Measurements from ENCODE around the gene PTPDC1.

The PTPDC1 gene

DNA sequence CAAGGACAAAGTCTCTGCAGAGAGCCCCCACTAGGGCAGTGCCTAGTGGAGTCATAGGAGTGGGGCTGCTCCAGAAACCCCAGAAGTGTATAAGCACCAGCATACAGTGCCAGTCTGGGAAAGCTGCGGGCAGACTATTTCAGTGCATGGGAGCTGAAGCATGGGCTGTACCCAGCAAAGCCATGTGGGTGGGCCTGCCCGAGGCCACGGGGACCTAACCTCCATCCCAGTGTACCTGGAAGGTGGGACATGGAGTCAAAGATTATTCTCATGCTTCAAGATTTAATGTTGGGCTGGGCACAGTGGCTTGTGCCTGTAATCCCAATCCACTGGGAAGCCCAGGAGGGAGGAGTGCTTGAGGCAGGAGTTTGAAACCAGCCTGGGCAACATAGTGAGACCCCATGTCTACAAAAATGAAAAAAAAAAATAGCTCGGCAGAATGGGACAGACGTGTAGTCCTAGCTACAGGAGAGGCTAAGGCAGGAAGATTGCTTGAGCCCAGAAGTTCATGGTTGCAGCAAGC, 36.7 kb downstream of the PTPDC1 start:
- no peak for TF ChIP-seq CTCF (IDR thresholded peaks at IDR 0.05; ENCODE audit: low read depth, low read length)
- no peak for TF ChIP-seq EZH2phosphoT487 (IDR thresholded peaks at IDR 0.05; ENCODE audit: low read depth)

GRCh38 chr9:94126844-94127243, 42.6 kb downstream of the PTPDC1 start:
- Histone ChIP-seq H3K4me1 (ENCODE audit: low read length) (no peaks in the 10 kb centered on the region), H3K27me3 (ENCODE audit: low read depth, low read length) (no peaks in the 10 kb centered on the region), H3K9ac (ENCODE audit: low read length) (no peak overlapping the region), H3K27ac (ENCODE audit: low read length) (no peak overlapping the region), H3K4me2 (ENCODE audit: low read length) (no peak overlapping the region), H3K4me3 (ENCODE audit: low read length) (no peak overlapping the region), H2AFZ (ENCODE audit: low read depth, low read length) (no peak overlapping the region), H3K36me3 (replicated peaks; ENCODE audit: low read depth, low read length) (peaks cover 5% of the 10 kb centered on the region), H4K20me1 (ENCODE audit: insufficient read depth, low read length) (no peaks in the 10 kb centered on the region), H3K9me3 (ENCODE audit: insufficient read depth, low read length) (no peaks in the 10 kb centered on the region), H3K79me2 (ENCODE audit: low read length) (no peaks in the 10 kb centered on the region)
- TF ChIP-seq EZH2phosphoT487 (IDR thresholded peaks at IDR 0.05; ENCODE audit: low read depth) (no peak), CTCF (IDR thresholded peaks at IDR 0.05; ENCODE audit: low read depth, low read length) (no peak)

More for the DNA sequence above, 36.7 kb downstream of the PTPDC1 start:
- Histone ChIP-seq H2AFZ (ENCODE audit: low read depth, low read length) (no peak overlapping the region), H3K4me2 (ENCODE audit: low read length) (no peak overlapping the region), H3K79me2 (ENCODE audit: low read length) (no peaks in the 10 kb centered on the region), H3K27me3 (ENCODE audit: low read depth, low read length) (no peaks in the 10 kb centered on the region), H3K27ac (ENCODE audit: low read length) (no peak overlapping the region), H3K9me3 (ENCODE audit: insufficient read depth, low read length) (no peaks in the 10 kb centered on the region), H4K20me1 (ENCODE audit: insufficient read depth, low read length) (no peaks in the 10 kb centered on the region), H3K9ac (ENCODE audit: low read length) (no peak overlapping the region), H3K4me3 (ENCODE audit: low read length) (no peak overlapping the region), H3K4me1 (ENCODE audit: low read length) (no peaks in the 10 kb centered on the region), H3K36me3 (replicated peaks; ENCODE audit: low read depth, low read length) (peaks cover 5% of the 10 kb centered on the region)

DNA sequence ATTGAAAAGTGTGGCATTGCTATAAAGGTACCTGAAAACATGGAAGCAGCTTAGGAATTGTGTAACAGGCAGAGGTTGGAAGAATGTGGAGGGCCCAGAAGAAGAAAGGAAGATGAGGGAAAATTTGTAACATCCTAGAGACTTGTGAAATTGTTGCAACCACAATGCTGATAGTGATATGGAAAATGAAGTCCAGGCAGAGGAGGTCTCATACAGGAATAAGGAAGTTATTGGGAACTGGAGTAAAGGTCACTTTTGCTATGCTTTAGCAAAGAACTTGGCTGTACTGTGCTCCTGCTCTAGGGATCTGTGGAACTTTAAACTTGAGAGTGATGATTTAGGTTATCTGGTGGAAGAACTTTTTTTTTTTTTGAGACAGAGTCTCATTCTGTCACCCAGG, 43.5 kb downstream of the PTPDC1 start:
- TF ChIP-seq CTCF (IDR thresholded peaks at IDR 0.05; ENCODE audit: low read depth, low read length) (no peak), EZH2phosphoT487 (IDR thresholded peaks at IDR 0.05; ENCODE audit: low read depth) (no peak)

DNA sequence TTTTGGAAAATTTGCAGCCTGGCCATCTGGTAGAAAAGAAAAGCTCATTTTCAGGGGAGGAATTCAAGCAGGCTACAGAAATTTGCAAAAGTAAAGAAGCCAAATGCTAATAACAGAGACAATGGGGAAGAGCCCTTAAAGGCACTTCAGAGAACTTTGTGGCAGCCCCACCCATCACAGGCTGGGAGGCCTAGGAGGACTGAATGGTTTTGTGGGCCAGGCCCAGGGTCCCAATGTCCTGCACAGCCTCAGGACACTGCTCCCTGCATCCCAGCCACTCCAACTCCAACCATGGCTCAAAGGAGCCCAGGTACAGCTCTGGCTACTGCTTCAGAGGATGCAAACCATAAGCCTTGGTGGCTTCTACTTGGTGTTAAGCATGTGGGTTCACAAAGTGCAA, 44.3 kb downstream of the PTPDC1 start:
- peaks cover 5% of the 10 kb centered on the region for H3K36me3 ChIP-seq (replicated peaks; ENCODE audit: low read depth, low read length)
- no peak overlapping the region for H3K27ac ChIP-seq (ENCODE audit: low read length)
- H4K20me1 ChIP-seq (ENCODE audit: insufficient read depth, low read length), result no peaks in the 10 kb centered on the region
- no peaks in the 10 kb centered on the region for H3K9me3 ChIP-seq (ENCODE audit: insufficient read depth, low read length)
- no peak overlapping the region for H3K4me2 ChIP-seq (ENCODE audit: low read length)
- no peaks in the 10 kb centered on the region for H3K27me3 ChIP-seq (ENCODE audit: low read depth, low read length)
- no peaks in the 10 kb centered on the region for H3K79me2 ChIP-seq (ENCODE audit: low read length)
- no peak overlapping the region for H3K4me3 ChIP-seq (ENCODE audit: low read length)
- no peak overlapping the region for H3K9ac ChIP-seq (ENCODE audit: low read length)
- no peak for TF ChIP-seq CTCF (IDR thresholded peaks at IDR 0.05; ENCODE audit: low read depth, low read length)
- no peak for TF ChIP-seq EZH2phosphoT487 (IDR thresholded peaks at IDR 0.05; ENCODE audit: low read depth)
- no peak overlapping the region for H2AFZ ChIP-seq (ENCODE audit: low read depth, low read length)
- no peaks in the 10 kb centered on the region for H3K4me1 ChIP-seq (ENCODE audit: low read length)

More for the DNA sequence above, 43.5 kb downstream of the PTPDC1 start:
- H3K79me2 ChIP-seq (ENCODE audit: low read length), result no peaks in the 10 kb centered on the region
- H3K36me3 ChIP-seq (replicated peaks; ENCODE audit: low read depth, low read length), result peaks cover 5% of the 10 kb centered on the region
- H3K9me3 ChIP-seq (ENCODE audit: insufficient read depth, low read length), result no peaks in the 10 kb centered on the region
- H2AFZ ChIP-seq (ENCODE audit: low read depth, low read length), result no peak overlapping the region
- H3K27ac ChIP-seq (ENCODE audit: low read length), result no peak overlapping the region
- H3K4me3 ChIP-seq (ENCODE audit: low read length), result no peak overlapping the region
- no peaks in the 10 kb centered on the region for H4K20me1 ChIP-seq (ENCODE audit: insufficient read depth, low read length)
- H3K9ac ChIP-seq (ENCODE audit: low read length), result no peak overlapping the region
- no peaks in the 10 kb centered on the region for H3K27me3 ChIP-seq (ENCODE audit: low read depth, low read length)
- no peak overlapping the region for H3K4me2 ChIP-seq (ENCODE audit: low read length)
- no peaks in the 10 kb centered on the region for H3K4me1 ChIP-seq (ENCODE audit: low read length)

Measured in OCI-LY3 (cell line).